HCT116 (cell line): ENCODE results near the gene ELMOD1. TPM values are rescaled to one million over a fixed set of nuclear protein-coding genes. Genes with fewer than 3 reads are reported as not detected.

Source experiments
- ATAC-seq: fragments of 200-7000 bp; cut with Tn5 transposase; 2 replicates; pipeline ENCODE4 v1.9.1; 2020; ENCODE audit warnings: mild to moderate bottlenecking, moderate library complexity
- BruUV-seq: library from RNA; stranded (reverse); fragments of 400-500 nt; replicated peaks from 2 replicates; lab custom pipeline; 2021; lab: Mats Ljungman, UMichigan
- CTCF ChIA-PET: fragments of 300-600 bp; sonication (Branson Sonifier 250); formaldehyde crosslinking; loops from one replicate; lab custom pipeline; 2021; ENCODE audit warnings: antibody characterized with exemption; lab: Charles Lee
- POLR2A ChIA-PET: fragments of 300-600, 350-600 bp; sonication (Branson Sonifier 250); formaldehyde crosslinking; loops from one replicate; lab custom pipeline; 2021; ENCODE audit warnings: antibody characterized with exemption; lab: Charles Lee
- RAD21 ChIA-PET, 2 experiments: fragments of 300-600 bp; sonication (Branson Sonifier 250); formaldehyde crosslinking; loops; one replicate each; lab custom pipeline; 2023; ENCODE audit warnings: low total read pairs in 2 of 2; ENCODE audit not compliant: uncharacterized antibody in 2 of 2, unreplicated experiment in 2 of 2, low non-redundant PET in 1 of 2; lab: Charles Lee
- DNase-seq: peaks from one replicate; pipeline ENCODE4 v3.0.0-alpha.2; 2010; ENCODE audit warnings: low read depth, low spot score
- H2AFZ ChIP-seq: fragments of 200-600 bp; shearing (Covaris generic), sonication (generic); 2 replicates; pipeline ENCODE4 v1.6.1; 2017; ENCODE audit warnings: low read depth, mixed run types, mixed read lengths, antibody characterized with exemption, low read length; ENCODE audit not compliant: poor library complexity, severe bottlenecking
- H3K27ac ChIP-seq: 2 replicates; pipeline ENCODE4 v1.5.1; 2012; ENCODE audit warnings: low read depth, low read length
- H3K27me3 ChIP-seq: fragments of 200-600 bp; sonication (generic); 2 replicates; pipeline ENCODE4 v1.6.1; 2016; ENCODE audit warnings: mixed run types, low read length, mixed read lengths; ENCODE audit not compliant: insufficient read depth
- H3K36me3 ChIP-seq, 2 experiments: fragments of 200-500 bp in 1 of 2; fragments of 200-600 bp in 1 of 2; sonication (Bioruptor generic) in 1 of 2; sonication (generic) in 1 of 2; 2 replicates each; pipeline versions ENCODE4 v1.5.1 to v1.6.1; 2014 to 2016; ENCODE audit warnings: low read length in 2 of 2, inconsistent platforms in 1 of 2, mixed read lengths in 1 of 2, mixed run types in 1 of 2; ENCODE audit not compliant: insufficient read depth in 2 of 2, control insufficient read depth in 1 of 2
- H3K4me1 ChIP-seq, 2 experiments: fragments of 200-600 bp in 1 of 2; sonication (generic) in 1 of 2; 2 replicates each; pipeline versions ENCODE4 v1.5.1 to v1.6.1; 2012 to 2017; ENCODE audit warnings: low read length in 2 of 2, inconsistent platforms in 1 of 2, mild to moderate bottlenecking in 1 of 2, mixed read lengths in 1 of 2, mixed run types in 1 of 2, moderate library complexity in 1 of 2; ENCODE audit not compliant: insufficient read depth in 2 of 2, control insufficient read depth in 1 of 2
- H3K4me2 ChIP-seq: fragments of 200-600 bp; sonication (generic); 2 replicates; pipeline ENCODE4 v1.6.1; 2017; ENCODE audit warnings: mixed run types, low read length, mixed read lengths
- H3K4me3 ChIP-seq, 2 experiments: fragments of 200-600 bp in 1 of 2; sonication (generic) in 1 of 2; replicated peaks in 1 of 2; 2 replicates each; pipeline ENCODE4 v1.5.1; 2011 to 2016; ENCODE audit warnings: low read length in 2 of 2, control low read depth in 1 of 2, low read depth in 1 of 2, mild to moderate bottlenecking in 1 of 2, mixed read lengths in 1 of 2, mixed run types in 1 of 2
- H3K79me2 ChIP-seq: fragments of 200-600 bp; sonication (generic); 2 replicates; pipeline ENCODE4 v1.6.1; 2017; ENCODE audit warnings: mild to moderate bottlenecking, mixed run types, low read length, moderate library complexity, mixed read lengths; ENCODE audit not compliant: insufficient read depth
- H3K9ac ChIP-seq: fragments of 200-600 bp; sonication (generic); 2 replicates; pipeline ENCODE4 v1.6.1; 2016; ENCODE audit warnings: low read length, mixed read lengths
- H3K9me2 ChIP-seq: fragments of 200-600 bp; sonication (generic), shearing (Covaris generic); 2 replicates; pipeline ENCODE4 v1.6.1; 2017; ENCODE audit warnings: mixed run types, mild to moderate bottlenecking, moderate library complexity; ENCODE audit not compliant: insufficient read depth
- H3K9me3 ChIP-seq, 2 experiments: fragments of 200-500 bp in 1 of 2; fragments of 200-600 bp in 1 of 2; sonication (Bioruptor generic) in 1 of 2; sonication (generic) in 1 of 2; 2 replicates each; pipeline ENCODE4 v1.6.1; 2014 to 2017; ENCODE audit warnings: low read length in 2 of 2, mixed read lengths in 2 of 2, inconsistent platforms in 1 of 2, low read depth in 1 of 2, mild to moderate bottlenecking in 1 of 2, mixed run types in 1 of 2, moderate library complexity in 1 of 2; ENCODE audit not compliant: control insufficient read depth in 1 of 2, insufficient read depth in 1 of 2
- H4K20me1 ChIP-seq: fragments of 200-600 bp; sonication (generic), shearing (Covaris generic); 2 replicates; pipeline ENCODE4 v1.6.1; 2017; ENCODE audit warnings: mixed run types, mild to moderate bottlenecking, moderate library complexity; ENCODE audit not compliant: insufficient read depth
- ATF3 ChIP-seq: IDR thresholded peaks from 2 replicates; pipeline ENCODE4 v1.6.1; 2012
- CBX3 ChIP-seq: IDR thresholded peaks from 2 replicates; pipeline ENCODE4 v1.6.1; 2012; ENCODE audit warnings: low read depth
- CTCF ChIP-seq, 3 experiments: fragments of 200-600 bp in 1 of 3; sonication (generic) in 1 of 3; IDR thresholded peaks in 2 of 3; conservative IDR thresholded peaks in 1 of 3; 2 replicates each; pipeline ENCODE4 v1.5.1; 2012 to 2017; ENCODE audit warnings: low read depth in 2 of 3, low read length in 2 of 3, antibody characterized with exemption in 1 of 3, borderline replicate concordance in 1 of 3, control low read depth in 1 of 3, mild to moderate bottlenecking in 1 of 3, mixed read lengths in 1 of 3, mixed run types in 1 of 3, moderate library complexity in 1 of 3; ENCODE audit not compliant: insufficient read depth in 1 of 3
- EGR1 ChIP-seq: IDR thresholded peaks from 2 replicates; pipeline ENCODE4 v1.6.1; 2012; ENCODE audit warnings: low read depth
- ELF1 ChIP-seq: IDR thresholded peaks from 2 replicates; pipeline ENCODE4 v1.6.1; 2012; ENCODE audit warnings: low read depth, borderline replicate concordance
- EZH2 ChIP-seq: fragments of 200-600 bp; sonication (generic); IDR thresholded peaks from 2 replicates; pipeline ENCODE4 v1.6.1; 2017; ENCODE audit warnings: antibody characterized with exemption, mixed run types
- EZH2phosphoT487 ChIP-seq: fragments of 200-600 bp; IDR thresholded peaks from 2 replicates; pipeline ENCODE4 v1.6.1; 2018; ENCODE audit warnings: antibody characterized with exemption, borderline replicate concordance
- FOSL1 ChIP-seq: IDR thresholded peaks from 2 replicates; pipeline ENCODE4 v1.6.1; 2012; ENCODE audit warnings: low read depth
- JUND ChIP-seq: IDR thresholded peaks from 2 replicates; pipeline ENCODE4 v1.6.1; 2012
- MAX ChIP-seq: IDR thresholded peaks from 2 replicates; pipeline ENCODE4 v1.6.1; 2012
- POLR2A ChIP-seq: IDR thresholded peaks from 2 replicates; pipeline ENCODE4 v1.7.0; 2011; ENCODE audit warnings: borderline replicate concordance; ENCODE audit not compliant: insufficient read depth, insufficient read length; ENCODE audit errors: extremely low read depth
- POLR2AphosphoS5 ChIP-seq: IDR thresholded peaks from 2 replicates; pipeline ENCODE4 v1.6.1; 2011; ENCODE audit warnings: mild to moderate bottlenecking, low read depth, low read length, moderate library complexity
- RAD21 ChIP-seq: IDR thresholded peaks from 2 replicates; pipeline ENCODE4 v1.6.1; 2012; ENCODE audit warnings: low read depth, mild to moderate bottlenecking
- REST ChIP-seq: IDR thresholded peaks from 2 replicates; pipeline ENCODE4 v1.6.1; 2012; ENCODE audit warnings: low read depth
- SIN3A ChIP-seq: IDR thresholded peaks from 2 replicates; pipeline ENCODE4 v1.6.1; 2012; ENCODE audit warnings: low read depth
- SP1 ChIP-seq: IDR thresholded peaks from 2 replicates; pipeline ENCODE4 v1.6.1; 2012; ENCODE audit warnings: low read depth
- TCF7L2 ChIP-seq: IDR thresholded peaks from 2 replicates; pipeline ENCODE4 v1.7.0; 2011; ENCODE audit warnings: borderline replicate concordance, inconsistent platforms; ENCODE audit not compliant: insufficient read depth, insufficient read length; ENCODE audit errors: extremely low read depth
- ZBTB33 ChIP-seq: IDR thresholded peaks from 2 replicates; pipeline ENCODE4 v1.6.1; 2011; ENCODE audit warnings: mild to moderate bottlenecking, low read length, moderate library complexity; ENCODE audit not compliant: insufficient replicate concordance; ENCODE audit errors: extremely low read depth
- ZFX ChIP-seq: fragments of 450-650 bp; IDR thresholded peaks from 2 replicates; pipeline ENCODE4 v1.6.1; 2017
- ZNF274 ChIP-seq: fragments of 200-500 bp; sonication (Bioruptor generic); IDR thresholded peaks from 2 replicates; pipeline ENCODE4 v1.6.1; 2014; ENCODE audit warnings: mild to moderate bottlenecking, low read depth, low read length, inconsistent platforms
- intact Hi-C: fragments of 100-400 bp; cut with micrococcal nuclease; formaldehyde crosslinking; loops from 2 replicates; pipeline ENCODE4 v1.10.0; 2022
- total RNA-seq: library from RNA; stranded (reverse); gene quantifications from one replicate; pipeline ENCODE4 v1.2.1, GENCODE V29; 2021; ENCODE audit not compliant: unreplicated experiment

The ELMOD1 gene
- total RNA-seq, 1 experiment from 2014 or later = 2.9 TPM

- intact Hi-C loops = no loop called here
- H3K9me3 ChIP-seq = no peaks in the 10 kb centered on the region
Observed at GRCh38 chr11:107669191-107669740, 78.3 kb downstream of the ELMOD1 start.

More at GRCh38 chr11:107669191-107669740, 78.3 kb downstream of the ELMOD1 start:
- Histone ChIP-seq H3K27ac (no peak overlapping the region), H3K4me3 (no peak overlapping the region), H2AFZ (no peak overlapping the region), H3K4me1 (0 out of 4 replicates have a peak, but pooled peaks cover 0 to 4% of the 10 kb centered on the region in 2 experiments), H3K4me2 (no peak overlapping the region), H3K9me2 (no peaks in the 10 kb centered on the region), H3K27me3 (no peaks in the 10 kb centered on the region), H3K9ac (no peak overlapping the region), H3K79me2 (no peaks in the 10 kb centered on the region), H4K20me1 (no peaks in the 10 kb centered on the region), H3K36me3 (no peaks in the 10 kb centered on the region)
- CTCF ChIA-PET = no interaction called here
- peak; percentile 46; the same call in 1 of the 2 replicates for ATAC-seq
- POLR2A ChIA-PET = no interaction called here
- RAD21 ChIA-PET = no interaction called here
- BruUV-seq = no TSS peak
- TF ChIP-seq EZH2phosphoT487 (no peak), ZNF274 (no peak), CTCF (IDR thresholded peaks at IDR 0.05 in 2 of 3, conservative IDR thresholded peaks at IDR 0.05 in 1 of 3; ENCODE audit: borderline replicate concordance in 1 of 3, insufficient read depth in 1 of 3, low read depth in 2 of 3, low read length in 2 of 3) (no peak), POLR2AphosphoS5 (no peak), SP1 (no peak), JUND (no peak), MAX (no peak), REST (no peak), ZFX (no peak), SIN3A (no peak), TCF7L2 (no peak), EZH2 (no peak), FOSL1 (no peak), EGR1 (no peak), ZBTB33 (no peak), CBX3 (no peak), ELF1 (no peak), RAD21 (no peak), POLR2A (no peak), ATF3 (no peak)
- DNase-seq = no peak
